Psoas muscle (tissue), 8 donors: ENCODE measurements around the gene EEFSEC. TPM values are rescaled to one million over a fixed set of nuclear protein-coding genes. Genes with fewer than 3 reads are reported as not detected.

ENCODE experiments used
- ATAC-seq, 4 donors: fragments of 200-7000 bp; cut with Tn5 transposase; one replicate each; pipeline ENCODE4 v1.9.1; 2020; ENCODE audit warnings: moderate library complexity in 3 of 4, mild to moderate bottlenecking in 2 of 4
- DNase-seq, 2 donors: peaks; one replicate each; pipeline ENCODE4 v3.0.0-alpha.2; 2020
- H3K27ac ChIP-seq: fragments of 200-600 bp; one replicate; pipeline ENCODE4 v1.8.0; 2022
- H3K27me3 ChIP-seq, 3 donors: fragments of 200-600 bp in 1 of 3; one replicate each; pipeline versions ENCODE4 v1.6.1 to v1.8.0; 2013 to 2022; ENCODE audit warnings: low read length in 2 of 3, mild to moderate bottlenecking in 2 of 3, moderate library complexity in 1 of 3; ENCODE audit not compliant: insufficient read depth in 3 of 3
- H3K36me3 ChIP-seq, 2 donors: fragments of 200-600 bp in 1 of 2; one replicate each; pipeline versions ENCODE4 v1.6.1 to v1.8.0; 2013 to 2022; ENCODE audit warnings: low read depth in 1 of 2, mild to moderate bottlenecking in 1 of 2, moderate library complexity in 1 of 2; ENCODE audit not compliant: insufficient read depth in 1 of 2
- H3K4me1 ChIP-seq: fragments of 200-600 bp; one replicate; pipeline ENCODE4 v1.8.0; 2022
- H3K4me3 ChIP-seq: fragments of 200-600 bp; one replicate; pipeline ENCODE4 v1.8.0; 2022; ENCODE audit warnings: mild to moderate bottlenecking
- H3K9me3 ChIP-seq: fragments of 200-600 bp; one replicate; pipeline ENCODE4 v1.8.0; 2022
- WGBS, 3 donors: extraction: QIAGEN DNeasy Blood & Tissue Kit; methylation state at CpG; one replicate each; pipeline versions ENCODE4 v1.1.6 to v1.1.7; 2013; 5-methylcytosine and 5-hydroxymethylcytosine counted together
- intact Hi-C, 2 donors: fragments of 100-400 bp; cut with DNase I; formaldehyde crosslinking; loops; one replicate each; pipeline versions ENCODE4 v1.11.0 to v1.14.2; 2022
- polyA plus RNA-seq, 3 donors: library from polyadenylated mRNA; stranded (reverse); fragments of 200-250 nt; gene quantifications; one replicate each; pipeline ENCODE4 v1.2.3, GENCODE V29; 2013
- total RNA-seq, 4 donors: library from RNA; stranded (reverse); fragmentation: NEBNext Ultra II Directional in 2 of 4; extraction: Animal tissue kit (Norgen Biotek cat#: 25700) in 2 of 4; gene quantifications; one replicate each; pipeline versions ENCODE4 v1.2.1 to v1.2.4, GENCODE V29; 2021 to 2023
- TF ChIP-seq, protein P1 (sequence below): fragments of 200-600 bp; IDR thresholded peaks from one replicate; pipeline ENCODE4 v1.8.0; 2022; ENCODE audit warnings: antibody characterized with exemption
- donor health status: healthy with polysubstance abuse.
- donor health status: DM: no; HTN: no; CAD: no; lungs with moderate emphysema.
- donor health status: Bipolar disorder and iron deficiency.
- donor health status: healthy.
- donor health status: DM: yes; HTN: yes; CAD: no.
- donor health status: DM: no; HTN: no; CAD: no.
- donor health status: DM: no; HTN: no; CAD: no.
- donor health status: DM: yes; HTN: yes; CAD: no.

EEFSEC gene
- total and polyA plus RNA-seq, 7 donors: 10.7 to 18.9 (median 14.0) TPM

DNA sequence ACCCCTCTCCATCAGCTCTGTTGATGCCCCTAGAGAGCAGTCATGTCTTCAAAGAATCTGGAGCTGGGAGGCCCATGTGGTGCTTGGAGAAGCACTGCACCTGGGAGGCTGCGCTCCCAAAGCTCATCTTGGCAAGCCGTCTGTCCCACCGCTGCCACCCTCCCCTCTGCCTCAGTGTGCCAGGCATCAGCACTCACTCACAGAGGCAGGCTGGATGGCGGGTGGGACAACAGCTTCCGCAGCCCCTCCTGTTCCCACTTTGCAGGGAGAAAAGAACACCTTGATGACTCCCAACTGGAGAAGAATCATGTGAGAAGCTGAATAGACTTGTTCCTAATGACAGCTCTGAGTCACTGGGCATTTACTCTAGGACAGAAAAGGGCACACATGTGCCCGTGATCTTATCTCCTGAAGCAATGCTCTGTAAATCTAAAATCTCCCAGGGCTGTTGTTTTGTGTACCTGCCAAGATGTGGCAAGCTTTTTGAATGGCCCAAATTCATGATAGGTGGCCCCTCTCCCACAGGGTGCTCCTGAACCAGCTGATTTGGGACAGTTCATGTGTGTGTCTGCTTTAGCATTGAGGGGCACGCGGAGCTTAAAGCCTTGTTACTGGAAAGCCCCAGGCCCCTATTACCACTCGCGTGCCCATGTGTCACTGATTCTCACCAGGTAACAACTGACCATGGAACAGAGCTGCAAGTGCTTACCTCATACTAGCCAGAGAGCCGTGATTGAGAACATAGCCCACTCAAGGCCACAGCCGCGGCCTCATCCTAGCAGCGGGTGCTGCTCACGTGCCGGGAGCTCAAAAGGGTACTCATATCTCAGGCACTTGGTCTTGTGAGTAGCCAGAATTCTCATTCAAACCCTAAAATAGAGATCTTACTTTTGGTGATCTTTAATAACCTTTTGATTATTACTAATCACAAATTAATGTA is 209.0 kb downstream of the EEFSEC start:
- Histone ChIP-seq H3K27ac (no peak overlapping the region), H3K4me3 (no peak overlapping the region), H3K9me3 (no peaks in the 10 kb centered on the region), H3K27me3 (no peaks in the 10 kb centered on the region), H3K4me1 (peaks cover 23% of the 10 kb centered on the region), H3K36me3 (peaks cover 0 to 3% of the 10 kb centered on the region in 2 donors)
- 93 to 97% (median 95%) methylated on average over 16 of the region's 16 CpGs for WGBS, 3 donors
- intact Hi-C loops: no loop called here
- no peak for ATAC-seq
- TF ChIP-seq, protein P1, sequence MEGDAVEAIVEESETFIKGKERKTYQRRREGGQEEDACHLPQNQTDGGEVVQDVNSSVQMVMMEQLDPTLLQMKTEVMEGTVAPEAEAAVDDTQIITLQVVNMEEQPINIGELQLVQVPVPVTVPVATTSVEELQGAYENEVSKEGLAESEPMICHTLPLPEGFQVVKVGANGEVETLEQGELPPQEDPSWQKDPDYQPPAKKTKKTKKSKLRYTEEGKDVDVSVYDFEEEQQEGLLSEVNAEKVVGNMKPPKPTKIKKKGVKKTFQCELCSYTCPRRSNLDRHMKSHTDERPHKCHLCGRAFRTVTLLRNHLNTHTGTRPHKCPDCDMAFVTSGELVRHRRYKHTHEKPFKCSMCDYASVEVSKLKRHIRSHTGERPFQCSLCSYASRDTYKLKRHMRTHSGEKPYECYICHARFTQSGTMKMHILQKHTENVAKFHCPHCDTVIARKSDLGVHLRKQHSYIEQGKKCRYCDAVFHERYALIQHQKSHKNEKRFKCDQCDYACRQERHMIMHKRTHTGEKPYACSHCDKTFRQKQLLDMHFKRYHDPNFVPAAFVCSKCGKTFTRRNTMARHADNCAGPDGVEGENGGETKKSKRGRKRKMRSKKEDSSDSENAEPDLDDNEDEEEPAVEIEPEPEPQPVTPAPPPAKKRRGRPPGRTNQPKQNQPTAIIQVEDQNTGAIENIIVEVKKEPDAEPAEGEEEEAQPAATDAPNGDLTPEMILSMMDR: no peak
- peak in 1 of 2 donors; percentile 46 for DNase-seq

DNA sequence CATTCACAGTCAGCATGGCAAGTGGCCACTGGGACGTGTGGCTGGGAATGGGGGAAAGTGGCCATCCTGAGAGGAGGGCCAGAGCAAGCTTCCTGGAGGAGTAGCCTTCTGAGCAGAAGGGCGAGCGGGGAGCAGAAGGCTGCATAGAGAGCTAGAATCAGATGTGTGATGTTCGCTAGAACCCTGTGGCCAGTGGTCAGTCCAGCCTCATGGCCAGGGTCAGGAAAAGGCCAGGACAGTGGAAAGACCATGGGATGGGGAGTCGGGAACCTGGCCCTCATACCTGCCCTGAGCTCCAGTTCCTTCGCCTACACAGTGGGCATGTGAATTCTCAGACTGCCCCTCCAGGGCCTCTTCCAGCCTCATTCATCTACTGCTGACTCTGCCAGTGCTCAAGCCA is 211.0 kb downstream of the EEFSEC start:
- no peak for ATAC-seq
- no peaks in the 10 kb centered on the region for H3K36me3 ChIP-seq
- no peak overlapping the region for H3K4me3 ChIP-seq
- 92 to 96% (median 94%) methylated on average over 6 of the region's 6 CpGs for WGBS, 3 donors
- TF ChIP-seq, protein P1: no peak
- intact Hi-C loops: no loop called here
- H3K4me1 ChIP-seq: peaks cover 39% of the 10 kb centered on the region
- no peaks in the 10 kb centered on the region for H3K27me3 ChIP-seq
- peak in 1 of 2 donors; percentile 46 for DNase-seq
- no peaks in the 10 kb centered on the region for H3K9me3 ChIP-seq
- H3K27ac ChIP-seq: no peak overlapping the region

DNA sequence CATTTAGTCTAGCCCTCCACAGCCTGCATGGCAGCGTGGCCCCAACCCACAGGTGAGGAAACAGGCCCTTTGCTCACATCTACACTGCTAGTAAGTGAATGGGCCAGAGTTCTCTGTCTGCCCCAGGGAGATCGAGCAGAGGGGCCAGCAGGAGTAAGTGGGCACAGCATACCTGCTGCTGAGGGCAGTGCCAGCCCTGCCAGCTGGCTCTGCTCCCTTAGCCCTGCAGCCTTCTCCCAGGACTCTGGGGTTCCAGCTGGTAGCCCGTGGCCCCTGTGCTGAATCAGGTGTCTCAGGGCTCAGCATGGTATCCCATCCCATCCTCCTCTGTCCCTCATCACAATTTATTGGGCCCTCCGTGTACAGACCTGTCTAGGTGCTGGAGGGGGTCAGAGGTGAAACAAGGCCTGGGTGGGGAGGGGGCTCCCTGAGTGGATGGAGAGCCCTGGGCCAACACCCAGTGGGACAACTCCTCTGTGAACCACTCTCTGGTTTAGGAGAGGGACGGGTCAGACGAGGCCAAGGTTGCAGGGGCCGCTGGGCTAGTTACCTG is 211.6 kb downstream of the EEFSEC start:
- intact Hi-C loops: no loop called here
- TF ChIP-seq, protein P1: no peak
- no peak overlapping the region for H3K4me3 ChIP-seq
- peaks cover 45% of the 10 kb centered on the region for H3K4me1 ChIP-seq
- H3K36me3 ChIP-seq: no peaks in the 10 kb centered on the region
- 83 to 92% (median 86%) methylated on average over 7 of the region's 7 CpGs for WGBS, 3 donors
- no peak overlapping the region for H3K27ac ChIP-seq
- ATAC-seq (no peak), DNase-seq (peak in 1 of 2 donors; percentile 50)
- no peaks in the 10 kb centered on the region for H3K9me3 ChIP-seq
- no peaks in the 10 kb centered on the region for H3K27me3 ChIP-seq

DNA sequence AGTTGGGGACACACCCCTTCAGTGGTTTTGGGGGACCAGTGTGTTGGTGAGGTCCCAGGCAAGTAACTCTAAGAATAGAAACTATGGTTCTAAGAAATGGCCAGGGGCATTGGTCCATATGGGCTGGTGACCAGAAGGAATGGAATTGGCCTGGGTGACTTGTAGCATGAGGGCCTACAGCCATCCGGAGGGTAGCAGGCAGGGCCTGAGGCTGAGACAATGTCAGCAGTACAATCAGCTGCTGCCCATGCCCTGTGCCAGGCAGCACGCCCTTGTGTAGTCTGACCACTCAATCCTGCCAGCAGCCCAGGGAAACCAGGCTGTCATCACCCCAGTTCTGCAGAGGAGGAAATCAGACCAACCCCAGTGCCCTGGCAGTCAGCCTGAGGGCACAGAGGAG is 212.9 kb downstream of the EEFSEC start:
- H3K4me3 ChIP-seq: no peak overlapping the region
- TF ChIP-seq, protein P1: no peak
- DNase-seq (peak; percentile 55 to 83), ATAC-seq (peak; percentile 76 to 88 (median 83))
- no peaks in the 10 kb centered on the region for H3K9me3 ChIP-seq
- no peaks in the 10 kb centered on the region for H3K36me3 ChIP-seq
- peak overlapping the region; percentile 46 for H3K27ac ChIP-seq
- intact Hi-C loops: no loop called here
- WGBS, 3 donors: 21 to 37% (median 24%) methylated on average over 2 of the region's 2 CpGs
- H3K4me1 ChIP-seq: peaks cover 55% of the 10 kb centered on the region
- no peaks in the 10 kb centered on the region for H3K27me3 ChIP-seq
